Measurements from ENCODE around the gene MED8. TPM values are rescaled to one million over a fixed set of nuclear protein-coding genes. Genes with fewer than 3 reads are reported as not detected.
"Not testable (repeated sequence)": the region's sequence is repeated elsewhere in the genome, so short reads cannot be mapped to it uniquely, and the experiment has no call there.

MED8 gene
- total RNA-seq, 1 donor from 2014 or later: 19.5 TPM

- Mint-ChIP-seq H3K4me1 (ENCODE audit: unreplicated experiment) (peaks cover 16% of the 10 kb centered on the region), H3K27me3 (ENCODE audit: unreplicated experiment) (peaks cover 6% of the 10 kb centered on the region), H3K9me3 (ENCODE audit: unreplicated experiment) (no peaks in the 10 kb centered on the region), H3K36me3 (ENCODE audit: low read depth, unreplicated experiment) (peaks cover 26% of the 10 kb centered on the region), H3K4me3 (ENCODE audit: unreplicated experiment) (no peak overlapping the region), H3K27ac (ENCODE audit: unreplicated experiment) (no peak overlapping the region)
- TF ChIP-seq, protein P1, sequence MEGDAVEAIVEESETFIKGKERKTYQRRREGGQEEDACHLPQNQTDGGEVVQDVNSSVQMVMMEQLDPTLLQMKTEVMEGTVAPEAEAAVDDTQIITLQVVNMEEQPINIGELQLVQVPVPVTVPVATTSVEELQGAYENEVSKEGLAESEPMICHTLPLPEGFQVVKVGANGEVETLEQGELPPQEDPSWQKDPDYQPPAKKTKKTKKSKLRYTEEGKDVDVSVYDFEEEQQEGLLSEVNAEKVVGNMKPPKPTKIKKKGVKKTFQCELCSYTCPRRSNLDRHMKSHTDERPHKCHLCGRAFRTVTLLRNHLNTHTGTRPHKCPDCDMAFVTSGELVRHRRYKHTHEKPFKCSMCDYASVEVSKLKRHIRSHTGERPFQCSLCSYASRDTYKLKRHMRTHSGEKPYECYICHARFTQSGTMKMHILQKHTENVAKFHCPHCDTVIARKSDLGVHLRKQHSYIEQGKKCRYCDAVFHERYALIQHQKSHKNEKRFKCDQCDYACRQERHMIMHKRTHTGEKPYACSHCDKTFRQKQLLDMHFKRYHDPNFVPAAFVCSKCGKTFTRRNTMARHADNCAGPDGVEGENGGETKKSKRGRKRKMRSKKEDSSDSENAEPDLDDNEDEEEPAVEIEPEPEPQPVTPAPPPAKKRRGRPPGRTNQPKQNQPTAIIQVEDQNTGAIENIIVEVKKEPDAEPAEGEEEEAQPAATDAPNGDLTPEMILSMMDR (IDR thresholded peaks at IDR 0.05; ENCODE audit: unreplicated experiment): no peak
- DNase-seq (ENCODE audit: low spot score): no peak
Measured at GRCh38 chr1:43415901-43416300, 26.3 kb upstream of the MED8 start.

- Mint-ChIP-seq H3K4me3 (ENCODE audit: unreplicated experiment) (peak overlapping the region; percentile 19), H3K27me3 (ENCODE audit: unreplicated experiment) (peaks cover 7% of the 10 kb centered on the region), H3K36me3 (ENCODE audit: low read depth, unreplicated experiment) (peaks cover 23% of the 10 kb centered on the region), H3K27ac (ENCODE audit: unreplicated experiment) (peak overlapping the region; percentile 15), H3K9me3 (ENCODE audit: unreplicated experiment) (no peaks in the 10 kb centered on the region), H3K4me1 (ENCODE audit: unreplicated experiment) (peaks cover 16% of the 10 kb centered on the region)
- TF ChIP-seq, protein P1 (IDR thresholded peaks at IDR 0.05; ENCODE audit: unreplicated experiment): peak; percentile 64
- peak; percentile 75 for DNase-seq (ENCODE audit: low spot score)
Measured at GRCh38 chr1:43414634-43415223, 25.1 kb upstream of the MED8 start.

GRCh38 chr1:43413426-43413825, 23.8 kb upstream of the MED8 start:
- DNase-seq (ENCODE audit: low spot score); H3K9me3 Mint-ChIP-seq (ENCODE audit: unreplicated experiment); H3K4me3 Mint-ChIP-seq (ENCODE audit: unreplicated experiment); H3K27me3 Mint-ChIP-seq (ENCODE audit: unreplicated experiment); H3K27ac Mint-ChIP-seq (ENCODE audit: unreplicated experiment); H3K4me1 Mint-ChIP-seq (ENCODE audit: unreplicated experiment): not testable (repeated sequence)
- peaks cover 18% of the 10 kb centered on the region for H3K36me3 Mint-ChIP-seq (ENCODE audit: low read depth, unreplicated experiment)

DNA sequence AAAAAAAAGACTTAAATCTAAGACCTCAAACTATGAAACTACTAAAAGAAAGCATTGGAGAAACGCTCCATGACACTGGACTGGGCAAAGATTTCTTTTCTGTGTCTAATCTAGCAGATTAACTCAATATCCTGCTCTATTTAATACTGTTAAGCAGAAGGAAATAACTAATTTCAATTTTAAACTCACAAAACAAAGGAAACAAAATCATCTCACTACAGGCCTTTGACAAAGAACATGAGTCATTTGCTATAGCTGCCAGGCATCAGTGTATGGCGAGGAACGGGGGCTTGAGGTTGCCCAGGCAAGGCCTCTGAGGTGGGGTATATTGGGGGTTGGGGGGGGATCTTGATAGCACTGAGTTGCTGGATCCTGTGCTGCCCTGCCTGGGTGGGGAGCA, 21.0 kb upstream of the MED8 start:
- no peak for DNase-seq (ENCODE audit: low spot score)
- Mint-ChIP-seq H3K4me1 (ENCODE audit: unreplicated experiment) (peaks cover 9% of the 10 kb centered on the region), H3K4me3 (ENCODE audit: unreplicated experiment) (peak overlapping the region; percentile 34), H3K27me3 (ENCODE audit: unreplicated experiment) (peaks cover 6% of the 10 kb centered on the region), H3K9me3 (ENCODE audit: unreplicated experiment) (no peaks in the 10 kb centered on the region), H3K27ac (ENCODE audit: unreplicated experiment) (no peak overlapping the region), H3K36me3 (ENCODE audit: low read depth, unreplicated experiment) (peaks cover 28% of the 10 kb centered on the region)
- TF ChIP-seq, protein P1 (IDR thresholded peaks at IDR 0.05; ENCODE audit: unreplicated experiment): no peak

GRCh38 chr1:43405876-43406234, 16.3 kb upstream of the MED8 start:
- peaks cover 22% of the 10 kb centered on the region for H3K36me3 Mint-ChIP-seq (ENCODE audit: low read depth, unreplicated experiment)
- peaks cover 8% of the 10 kb centered on the region for H3K4me1 Mint-ChIP-seq (ENCODE audit: unreplicated experiment)
- H3K4me3 Mint-ChIP-seq (ENCODE audit: unreplicated experiment): no peak overlapping the region
- H3K27me3 Mint-ChIP-seq (ENCODE audit: unreplicated experiment): peaks cover 1% of the 10 kb centered on the region
- DNase-seq (ENCODE audit: low spot score): no peak
- TF ChIP-seq, protein P1 (IDR thresholded peaks at IDR 0.05; ENCODE audit: unreplicated experiment): no peak
- no peak overlapping the region for H3K27ac Mint-ChIP-seq (ENCODE audit: unreplicated experiment)
- H3K9me3 Mint-ChIP-seq (ENCODE audit: unreplicated experiment): no peaks in the 10 kb centered on the region

Measured in endothelial cell (in vitro differentiated cells).